GM18507 (cell line): ENCODE measurements around the gene TM9SF2.
"Not testable (repeated sequence)": the region's sequence is repeated elsewhere in the genome, so short reads cannot be mapped to it uniquely, and the experiment has no call there.

Experiments used
- DNase-seq: peaks from one replicate; pipeline ENCODE4 v3.0.0; 2011; ENCODE audit warnings: low read depth; ENCODE audit not compliant: insufficient read length; ENCODE audit errors: extremely low spot score
- FAIRE-seq: peaks from 2 replicates; lab custom pipeline; 2011; peaks lifted over from hg19 to GRCh38; lab: Jason Lieb, UNC

Gene TM9SF2

GRCh38 chr13:99489028-99489427 lies 12.2 kb upstream of the TM9SF2 start:
- FAIRE-seq (no peak), DNase-seq (no peak)

- DNase-seq, FAIRE-seq: not testable (repeated sequence)
Measured at GRCh38 chr13:99491750-99492149, 9.5 kb upstream of the TM9SF2 start.

GRCh38 chr13:99495466-99496183 lies 5.6 kb upstream of the TM9SF2 start:
- DNase-seq (no peak), FAIRE-seq (no peak)

- FAIRE-seq (peak; percentile 98), DNase-seq (no peak)
Measured at GRCh38 chr13:99496184-99497142, 4.8 kb upstream of the TM9SF2 start.

- FAIRE-seq (peak; percentile 94), DNase-seq (peak; percentile 81)
Measured at GRCh38 chr13:99498171-99499161, 2.8 kb upstream of the TM9SF2 start.

- no peak for FAIRE-seq
Measured at GRCh38 chr13:99500839-99501183, 461 bp upstream of the TM9SF2 start.

GRCh38 chr13:99501848-99502301 lies 603 bp downstream of the TM9SF2 start:
- DNase-seq (no peak), FAIRE-seq (no peak)

More at GRCh38 chr13:99500839-99501183, 461 bp upstream of the TM9SF2 start:
- no peak for DNase-seq

- FAIRE-seq: peak; percentile 73
- no peak for DNase-seq
Measured at GRCh38 chr13:99505814-99506269, 4.6 kb downstream of the TM9SF2 start.

- FAIRE-seq (peak; percentile 89), DNase-seq (no peak)
Measured at GRCh38 chr13:99506634-99507033, 5.4 kb downstream of the TM9SF2 start.

GRCh38 chr13:99507054-99507453 lies 5.8 kb downstream of the TM9SF2 start:
- no peak for FAIRE-seq

GRCh38 chr13:99507551-99507950 lies 6.3 kb downstream of the TM9SF2 start:
- FAIRE-seq (no peak), DNase-seq (no peak)

More at GRCh38 chr13:99507054-99507453, 5.8 kb downstream of the TM9SF2 start:
- no peak for DNase-seq

- no peak for DNase-seq
- peak; percentile 5 for FAIRE-seq
Measured at GRCh38 chr13:99507986-99508385, 6.7 kb downstream of the TM9SF2 start.

GRCh38 chr13:99509479-99509878 lies 8.2 kb downstream of the TM9SF2 start:
- FAIRE-seq (no peak), DNase-seq (no peak)

- DNase-seq: no peak
- FAIRE-seq: no peak
Measured at GRCh38 chr13:99514801-99515200, 13.5 kb downstream of the TM9SF2 start.

- no peak for FAIRE-seq
- no peak for DNase-seq
Measured at GRCh38 chr13:99516153-99516929, 15.1 kb downstream of the TM9SF2 start.

- no peak for FAIRE-seq
Measured at GRCh38 chr13:99517577-99517976, 16.3 kb downstream of the TM9SF2 start.

GRCh38 chr13:99517984-99518383 lies 16.7 kb downstream of the TM9SF2 start:
- no peak for FAIRE-seq
- DNase-seq: no peak

More at GRCh38 chr13:99517577-99517976, 16.3 kb downstream of the TM9SF2 start:
- DNase-seq: no peak

GRCh38 chr13:99522298-99522697 lies 21.0 kb downstream of the TM9SF2 start:
- no peak for DNase-seq
- FAIRE-seq: no peak
